ENCODE measurements around the gene PSMD1. TPM values are rescaled to one million over a fixed set of nuclear protein-coding genes. Genes with fewer than 3 reads are reported as not detected.

Gene PSMD1
- total RNA-seq, 4 donors from 2014 or later: 24.3 to 85.3 (median 74.7) TPM

GRCh38 chr2:231015478-231015877 is 41.2 kb upstream of the PSMD1 start:
- H3K4me3 ChIP-seq: no peak overlapping the region
- in situ Hi-C loops (cut with MboI; ENCODE audit: low pct_ligation_motif_present in 1 of 4, low pct_unique_long_range_greater_than_20kb in 1 of 4, low sequenced_read_pairs in 3 of 4): no loop called here
- no peak for TF ChIP-seq CTCF (IDR thresholded peaks at IDR 0.05)
- TF ChIP-seq POLR2AphosphoS5 (IDR thresholded peaks at IDR 0.05): no peak
- TF ChIP-seq EP300 (IDR thresholded peaks at IDR 0.05; ENCODE audit: low read depth): no peak
- TF ChIP-seq POLR2A (IDR thresholded peaks at IDR 0.05): no peak

GRCh38 chr2:231015926-231016325 is 40.7 kb upstream of the PSMD1 start:
- intact Hi-C loops (cut with DNase I; ENCODE audit: low total_unique reads): no loop called here
- TF ChIP-seq EP300 (IDR thresholded peaks at IDR 0.05; ENCODE audit: low read depth) (no peak), POLR2A (IDR thresholded peaks at IDR 0.05) (no peak), POLR2AphosphoS5 (IDR thresholded peaks at IDR 0.05) (no peak), CTCF (IDR thresholded peaks at IDR 0.05) (no peak)
- 86% methylated on average over 3 of the region's 3 CpGs; no CpG with 5 or more reads in 1 of the 2 donors for WGBS, 2 donors (ENCODE audit: low coverage in 1 of 2)
- Histone ChIP-seq H3K27ac (no peak overlapping the region), H3K36me3 (no peaks in the 10 kb centered on the region), H3K27me3 (no peaks in the 10 kb centered on the region), H3K9me3 (no peaks in the 10 kb centered on the region), H3K4me3 (no peak overlapping the region), H3K4me1 (no peaks in the 10 kb centered on the region)
- in situ Hi-C loops (cut with MboI; ENCODE audit: low pct_ligation_motif_present in 1 of 4, low pct_unique_long_range_greater_than_20kb in 1 of 4, low sequenced_read_pairs in 3 of 4): no loop called here
- no peak for DNase-seq

More at GRCh38 chr2:231015478-231015877, 41.2 kb upstream of the PSMD1 start:
- Histone ChIP-seq H3K4me1 (no peaks in the 10 kb centered on the region), H3K27ac (no peak overlapping the region), H3K36me3 (no peaks in the 10 kb centered on the region), H3K9me3 (no peaks in the 10 kb centered on the region), H3K27me3 (no peaks in the 10 kb centered on the region)
- WGBS, 2 donors (ENCODE audit: low coverage in 1 of 2): 65 to 100% methylated on average over 1 to 7 of the region's 7 CpGs
- DNase-seq: no peak
- intact Hi-C loops (cut with DNase I; ENCODE audit: low total_unique reads): no loop called here

- intact Hi-C loops (cut with DNase I; ENCODE audit: low total_unique reads): no loop called here
- 82 to 90% methylated on average over 2 to 6 of the region's 6 CpGs for WGBS, 2 donors (ENCODE audit: low coverage in 1 of 2)
- TF ChIP-seq POLR2A (IDR thresholded peaks at IDR 0.05) (no peak), CTCF (IDR thresholded peaks at IDR 0.05) (no peak), EP300 (IDR thresholded peaks at IDR 0.05; ENCODE audit: low read depth) (no peak), POLR2AphosphoS5 (IDR thresholded peaks at IDR 0.05) (no peak)
- Histone ChIP-seq H3K27me3 (no peaks in the 10 kb centered on the region), H3K4me1 (no peaks in the 10 kb centered on the region), H3K9me3 (no peaks in the 10 kb centered on the region), H3K4me3 (no peak overlapping the region), H3K36me3 (no peaks in the 10 kb centered on the region), H3K27ac (no peak overlapping the region)
- no peak for DNase-seq
- in situ Hi-C loops (cut with MboI; ENCODE audit: low pct_ligation_motif_present in 1 of 4, low pct_unique_long_range_greater_than_20kb in 1 of 4, low sequenced_read_pairs in 3 of 4): no loop called here
These were observed 40.0 kb upstream of the PSMD1 start for GRCh38 chr2:231016566-231017230.

- no peak for DNase-seq
- in situ Hi-C loops (cut with MboI; ENCODE audit: low pct_ligation_motif_present in 1 of 4, low pct_unique_long_range_greater_than_20kb in 1 of 4, low sequenced_read_pairs in 3 of 4): no loop called here
- WGBS, 2 donors (ENCODE audit: low coverage in 1 of 2): 0 to 31% methylated on average over 1 to 4 of the region's 4 CpGs
These were observed 39.5 kb upstream of the PSMD1 start for GRCh38 chr2:231017231-231017598.

More at GRCh38 chr2:231017231-231017598, 39.5 kb upstream of the PSMD1 start:
- Histone ChIP-seq H3K36me3 (no peaks in the 10 kb centered on the region), H3K4me3 (no peak overlapping the region), H3K9me3 (no peaks in the 10 kb centered on the region), H3K27me3 (no peaks in the 10 kb centered on the region), H3K27ac (no peak overlapping the region), H3K4me1 (no peaks in the 10 kb centered on the region)
- intact Hi-C loops (cut with DNase I; ENCODE audit: low total_unique reads): no loop called here
- no peak for TF ChIP-seq POLR2A (IDR thresholded peaks at IDR 0.05)
- TF ChIP-seq EP300 (IDR thresholded peaks at IDR 0.05; ENCODE audit: low read depth): no peak
- no peak for TF ChIP-seq POLR2AphosphoS5 (IDR thresholded peaks at IDR 0.05)
- TF ChIP-seq CTCF (IDR thresholded peaks at IDR 0.05): no peak
